HG02981 (cell line): ENCODE results near the gene FKBP2.

Experiments
- ATAC-seq: cut with Tn5 transposase; IDR thresholded peaks from one replicate; pipeline ENCODE4 v1.9.1; 2021; ENCODE audit warnings: mild to moderate bottlenecking, moderate library complexity; ENCODE audit not compliant: unreplicated experiment

Gene FKBP2

DNA sequence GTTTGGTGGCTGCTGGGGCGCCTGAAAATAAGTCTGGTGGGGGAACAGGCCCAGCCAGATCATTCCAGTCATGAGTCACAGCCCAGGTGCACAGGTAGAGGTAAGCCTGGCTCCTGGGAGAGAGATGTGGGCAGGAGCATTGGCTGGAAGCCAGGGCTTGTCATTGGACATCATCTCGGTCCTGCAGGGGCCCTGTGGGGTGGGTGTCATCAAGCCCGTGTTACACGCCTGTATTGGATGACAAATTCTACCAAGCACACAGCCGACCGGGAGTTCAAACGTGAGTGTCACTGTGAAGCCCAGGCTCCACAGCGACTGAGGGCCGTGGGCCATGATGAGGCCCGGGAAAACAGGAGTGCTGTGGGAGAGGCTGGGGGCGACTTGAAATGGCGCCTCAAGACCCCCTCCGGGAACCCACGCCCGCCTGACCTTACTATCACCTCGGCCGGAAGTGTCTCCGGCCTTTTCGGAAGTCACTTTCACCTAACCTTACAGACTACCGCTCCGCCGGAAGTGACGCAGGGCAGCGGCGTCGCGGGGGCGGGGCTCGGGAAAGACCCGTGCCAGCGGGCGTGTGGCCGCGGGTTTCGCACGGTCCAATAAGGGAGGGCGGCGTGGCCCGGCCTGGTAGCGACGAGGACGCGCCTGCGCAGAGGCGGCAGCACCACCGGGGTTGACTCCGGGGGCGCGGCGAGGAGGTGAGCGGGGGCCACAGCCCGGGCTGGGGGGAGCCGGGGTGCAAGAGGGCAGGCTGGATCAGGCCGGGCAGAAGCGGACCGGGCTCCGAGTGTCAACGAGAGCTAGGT, at the start of gene FKBP2:
TSS of gene FKBP2 (plus strand) at position 661 of the 806 bp plus-strand sequence. CDS start 1,293 bp downstream, outside the sequence.
- ATAC-seq, result peak; percentile 47

DNA sequence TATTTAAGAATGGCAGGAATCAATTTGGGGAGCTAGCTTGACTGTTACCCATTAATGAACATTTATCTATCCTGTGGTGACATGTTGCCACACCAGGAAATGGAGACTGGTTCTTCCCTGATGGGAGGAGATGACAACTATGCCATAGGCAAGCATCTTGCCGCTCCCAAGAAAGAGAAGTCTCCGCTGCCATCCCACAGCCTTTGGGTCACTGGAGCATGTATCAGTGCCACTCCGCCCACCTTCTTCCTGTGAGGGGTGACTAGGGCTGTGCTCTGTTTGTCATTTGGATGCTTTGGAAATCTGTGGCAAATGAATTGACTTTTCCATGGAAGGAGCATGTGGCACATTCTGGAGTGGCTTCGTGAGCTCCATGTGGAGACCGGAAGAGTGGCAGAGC, 48.5 kb upstream of the FKBP2 start:
- no peak for ATAC-seq

DNA sequence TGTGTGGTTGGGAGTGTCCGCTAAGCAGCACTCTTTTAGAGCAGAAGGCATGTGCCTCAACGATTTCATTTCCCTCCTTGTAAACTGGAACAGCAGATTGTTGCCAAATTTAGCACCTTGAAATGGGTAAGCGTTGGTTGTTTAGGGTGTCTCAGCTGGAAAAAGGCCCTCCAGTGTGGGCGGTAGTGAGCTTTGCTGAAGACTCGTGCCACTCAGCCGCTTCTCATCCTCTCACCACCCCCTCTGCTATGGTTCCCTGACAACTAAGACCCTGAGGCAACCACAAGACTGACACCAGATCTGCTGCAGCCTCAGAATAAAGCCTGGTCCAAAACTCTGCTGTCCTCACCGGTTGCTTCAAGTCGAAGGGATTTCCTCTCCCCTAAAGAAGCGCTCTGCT, 44.3 kb upstream of the FKBP2 start:
- no peak for ATAC-seq

DNA sequence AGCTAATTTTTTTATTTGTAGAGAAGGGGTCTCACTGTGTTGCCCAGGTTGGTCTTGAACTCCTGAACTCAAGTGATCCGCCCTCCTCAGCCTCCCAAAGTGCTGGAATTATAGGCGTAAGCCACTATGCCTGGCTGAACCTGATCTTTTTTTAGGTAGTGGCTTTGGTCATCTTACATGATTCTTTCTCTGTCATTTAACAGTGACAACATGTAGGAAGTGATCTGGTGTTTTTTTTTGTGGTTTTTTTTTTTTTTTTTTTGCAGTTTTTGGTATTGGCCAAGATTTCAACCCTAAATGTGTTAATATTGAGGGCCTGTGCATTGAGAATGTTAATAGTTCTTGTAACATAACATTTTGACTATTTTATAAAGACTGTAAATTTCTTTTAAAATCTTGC, 42.4 kb upstream of the FKBP2 start:
- no peak for ATAC-seq

DNA sequence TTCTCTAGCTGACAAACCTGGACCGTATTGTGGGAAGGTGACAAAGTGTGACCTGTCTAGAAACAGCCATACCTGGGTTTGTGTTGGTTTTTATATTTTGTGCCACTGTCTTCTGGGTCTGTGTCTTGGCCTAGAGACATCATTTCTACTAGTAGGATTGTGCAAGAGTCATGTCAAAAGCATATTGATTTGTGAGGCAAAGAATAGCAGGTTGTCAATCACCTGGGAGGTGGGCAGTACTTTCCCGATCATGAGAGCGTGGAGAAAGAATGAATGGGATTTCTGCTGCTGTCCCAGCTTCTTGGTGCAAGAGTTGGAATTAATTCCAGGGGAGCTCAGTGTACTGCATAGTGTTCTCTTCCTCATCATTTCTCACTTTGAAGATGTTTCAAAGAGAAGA, 39.4 kb upstream of the FKBP2 start:
- ATAC-seq, result no peak

DNA sequence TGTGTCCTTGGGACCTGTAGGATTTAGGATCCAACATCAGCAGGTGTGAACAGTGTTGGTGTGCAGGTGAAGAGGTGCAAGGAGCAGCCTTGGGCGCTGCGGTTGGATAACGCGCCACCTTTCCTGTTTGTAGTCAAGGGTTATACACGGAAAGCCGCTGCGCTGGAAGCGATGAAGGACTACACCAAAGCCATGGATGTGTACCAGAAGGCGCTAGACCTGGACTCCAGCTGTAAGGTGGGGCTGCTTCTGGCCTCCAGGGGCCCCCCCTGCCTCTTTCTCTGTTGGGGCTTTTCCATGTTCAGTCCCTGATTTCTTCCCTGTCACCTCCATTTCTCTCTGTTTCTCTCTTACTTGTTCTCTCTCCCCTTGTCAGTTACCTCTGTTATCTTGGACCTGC, 37.9 kb upstream of the FKBP2 start:
- no peak for ATAC-seq

DNA sequence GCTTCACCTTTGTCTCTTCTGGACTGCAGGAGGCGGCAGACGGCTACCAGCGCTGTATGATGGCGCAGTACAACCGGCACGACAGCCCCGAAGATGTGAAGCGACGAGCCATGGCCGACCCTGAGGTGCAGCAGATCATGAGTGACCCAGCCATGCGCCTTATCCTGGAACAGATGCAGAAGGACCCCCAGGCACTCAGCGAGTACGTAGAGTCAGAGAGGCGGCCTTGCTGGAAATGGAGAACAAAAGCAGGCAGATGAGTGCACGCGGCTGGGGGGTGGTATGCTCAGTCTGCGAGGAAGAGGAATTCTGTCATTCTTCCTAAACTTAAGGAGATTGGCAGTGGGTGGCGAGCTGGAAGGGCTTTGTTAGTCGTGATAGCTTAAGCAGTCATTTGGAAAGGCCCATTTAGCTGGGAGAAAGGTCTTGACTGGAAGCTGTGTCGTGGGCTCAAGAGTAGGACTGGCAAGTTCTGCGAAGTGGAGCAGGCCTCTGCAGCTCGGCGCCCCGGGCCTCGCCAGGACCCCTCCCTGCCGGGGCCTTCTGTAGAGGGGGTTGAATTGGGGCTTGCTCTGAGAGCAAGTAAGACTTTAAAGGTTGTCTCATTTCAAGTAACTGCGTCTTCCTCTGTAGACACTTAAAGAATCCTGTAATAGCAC, 37.3 kb upstream of the FKBP2 start:
- no peak for ATAC-seq

DNA sequence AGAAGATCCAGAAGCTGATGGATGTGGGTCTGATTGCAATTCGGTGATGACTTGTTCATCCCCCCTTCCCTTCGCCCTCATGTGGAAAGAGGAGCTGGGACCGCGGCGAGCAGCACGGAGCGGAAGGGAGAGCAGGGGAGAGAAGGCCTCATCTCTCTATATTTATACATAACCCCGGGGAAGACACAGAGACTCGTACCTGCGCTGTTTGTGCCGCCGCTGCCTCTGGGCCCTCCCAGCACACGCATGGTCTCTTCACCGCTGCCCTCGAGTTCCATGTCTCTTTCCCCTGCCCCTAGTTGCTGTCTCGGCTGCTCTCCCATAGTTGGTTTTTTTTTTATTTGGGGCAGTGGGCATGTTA, 36.8 kb upstream of the FKBP2 start:
- no peak for ATAC-seq

DNA sequence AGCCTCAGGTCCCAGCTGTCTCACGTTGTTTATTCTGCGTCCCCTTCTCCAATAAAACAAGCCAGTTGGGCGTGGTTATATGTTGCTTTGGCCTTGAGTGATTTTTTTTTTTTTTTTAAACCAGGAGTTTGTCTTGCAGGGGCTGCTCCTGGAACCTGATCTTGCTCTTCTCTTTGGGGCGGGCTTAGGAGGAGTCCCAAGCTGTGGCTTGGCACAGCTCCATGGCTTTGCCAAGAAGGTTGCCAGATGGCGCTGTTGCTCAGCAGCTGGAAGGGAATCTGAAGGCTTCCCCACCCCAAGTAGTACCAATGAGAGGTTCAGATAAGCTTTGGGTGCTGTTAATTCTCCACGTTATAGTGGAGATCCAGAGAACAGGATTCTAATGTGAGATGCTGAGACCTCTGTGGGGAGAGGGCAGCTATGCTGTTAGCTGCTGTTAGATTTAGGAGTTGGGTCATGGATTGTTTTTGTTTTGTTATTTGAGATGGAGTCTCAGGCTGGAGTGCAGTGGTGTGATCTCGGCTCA, 36.4 kb upstream of the FKBP2 start:
- no peak for ATAC-seq

DNA sequence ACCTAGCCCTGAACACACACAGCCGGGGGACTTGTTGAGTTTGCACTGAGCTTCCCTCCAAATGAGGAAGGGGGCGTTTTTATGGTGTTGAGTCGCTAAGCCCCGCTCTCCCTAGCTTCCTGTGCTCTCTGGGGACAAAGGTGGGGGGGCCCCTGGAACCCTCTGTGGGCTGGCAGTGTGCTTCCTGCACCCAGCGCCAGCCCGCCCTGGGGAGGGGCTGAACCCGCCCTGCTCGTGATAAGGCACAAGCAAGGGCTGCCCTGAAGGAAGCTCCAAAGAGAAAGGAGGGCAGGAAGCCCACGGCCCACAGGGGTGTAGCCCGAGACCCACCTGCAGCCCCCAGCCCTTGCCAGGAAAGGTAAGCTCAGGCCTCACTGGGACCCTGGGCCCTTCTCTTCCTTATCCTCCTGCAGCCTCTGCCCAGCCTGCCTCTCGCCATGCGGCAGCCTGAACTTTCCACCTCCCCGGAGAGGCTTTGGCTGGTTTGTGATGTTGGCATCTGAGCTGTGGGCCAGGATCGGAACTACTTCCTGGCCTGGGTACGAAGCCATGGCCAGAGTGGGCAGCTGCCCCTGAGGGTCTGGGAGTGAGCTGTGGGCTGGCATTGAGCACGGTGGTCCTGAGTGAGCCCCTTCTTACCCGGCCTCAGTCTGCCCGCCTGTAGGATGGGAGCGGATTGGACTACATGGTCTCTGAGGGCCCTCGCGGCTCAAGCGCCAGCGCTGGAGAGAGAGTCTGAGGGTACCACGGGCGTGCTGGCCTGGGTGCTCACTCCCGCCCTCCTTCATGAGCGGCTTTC, 34.2 kb upstream of the FKBP2 start, which contains the start of gene FERMT3:
TSS of gene FERMT3 (plus strand) at position 265 of the 799 bp plus-strand sequence. CDS start 644 bp downstream, outside the sequence.
- ATAC-seq, result no peak

DNA sequence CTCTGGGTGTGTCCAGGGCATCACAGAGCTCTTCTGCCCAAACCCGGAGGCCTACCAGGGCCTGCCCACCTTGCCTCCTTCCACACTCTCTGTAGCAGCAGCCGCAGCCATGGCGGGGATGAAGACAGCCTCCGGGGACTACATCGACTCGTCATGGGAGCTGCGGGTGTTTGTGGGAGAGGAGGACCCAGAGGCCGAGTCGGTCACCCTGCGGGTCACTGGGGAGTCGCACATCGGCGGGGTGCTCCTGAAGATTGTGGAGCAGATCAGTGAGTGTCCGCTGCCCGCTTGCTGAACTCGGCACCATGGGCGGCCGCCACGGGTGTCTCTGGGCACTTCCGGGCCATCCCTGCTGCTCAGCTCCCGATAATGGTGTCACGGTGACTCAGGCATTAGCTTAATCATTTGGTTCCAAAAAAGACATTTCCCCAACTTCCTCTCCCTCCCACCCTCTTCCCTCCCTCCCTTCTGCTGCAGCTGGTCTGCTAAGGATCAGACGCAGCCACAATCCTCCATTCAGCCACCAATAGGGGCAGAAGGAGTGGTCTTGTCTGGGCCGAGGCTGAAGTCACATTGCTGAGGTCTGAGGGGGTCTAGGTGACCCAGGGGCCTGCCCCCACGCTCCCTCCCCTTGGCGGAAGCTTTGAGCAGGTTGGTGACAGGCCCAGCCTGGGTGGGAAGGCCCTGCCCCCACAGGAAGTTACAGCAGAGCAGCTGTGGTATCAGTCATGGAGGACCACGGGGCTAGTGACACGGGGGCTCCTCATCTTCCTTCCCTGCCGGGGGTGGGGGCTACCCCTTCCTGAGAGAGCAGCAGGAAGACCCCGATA, 33.4 kb upstream of the FKBP2 start:
- ATAC-seq, result peak; percentile 52

DNA sequence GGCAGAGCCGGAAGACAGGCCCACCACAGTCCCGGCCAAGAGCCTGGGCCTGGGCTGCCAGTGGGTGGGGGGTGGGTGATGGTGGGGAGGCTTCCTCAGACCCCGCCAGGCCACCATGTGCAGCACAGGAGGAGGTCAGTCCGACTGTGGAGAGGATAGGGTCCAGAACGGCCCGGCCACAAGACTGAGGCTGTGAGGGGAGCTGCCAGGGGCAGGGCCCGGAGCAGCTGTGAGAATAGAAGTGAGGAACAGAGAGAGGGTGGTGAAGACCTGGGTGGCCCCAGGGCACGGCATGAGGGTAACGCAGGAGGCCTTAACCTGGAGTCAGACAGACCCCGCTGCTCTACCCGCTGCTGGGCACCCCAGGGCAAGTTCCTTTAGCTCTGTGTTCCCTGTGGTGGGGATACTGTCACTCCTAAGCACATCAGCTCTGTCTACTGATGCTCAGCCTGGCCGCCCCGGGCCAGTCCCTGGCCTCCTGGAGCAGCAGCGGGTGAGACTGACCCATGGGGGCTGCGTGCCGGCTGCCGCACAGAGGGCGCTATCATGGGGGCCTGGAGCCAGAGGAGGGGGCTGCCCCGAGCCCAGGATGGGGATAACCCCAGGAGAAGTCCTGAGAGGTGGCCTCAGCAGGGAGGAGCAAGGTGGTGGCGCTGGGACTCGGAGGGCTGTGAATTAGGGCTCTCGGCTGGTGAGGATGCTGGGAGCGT, 32.7 kb upstream of the FKBP2 start:
- ATAC-seq, result no peak

DNA sequence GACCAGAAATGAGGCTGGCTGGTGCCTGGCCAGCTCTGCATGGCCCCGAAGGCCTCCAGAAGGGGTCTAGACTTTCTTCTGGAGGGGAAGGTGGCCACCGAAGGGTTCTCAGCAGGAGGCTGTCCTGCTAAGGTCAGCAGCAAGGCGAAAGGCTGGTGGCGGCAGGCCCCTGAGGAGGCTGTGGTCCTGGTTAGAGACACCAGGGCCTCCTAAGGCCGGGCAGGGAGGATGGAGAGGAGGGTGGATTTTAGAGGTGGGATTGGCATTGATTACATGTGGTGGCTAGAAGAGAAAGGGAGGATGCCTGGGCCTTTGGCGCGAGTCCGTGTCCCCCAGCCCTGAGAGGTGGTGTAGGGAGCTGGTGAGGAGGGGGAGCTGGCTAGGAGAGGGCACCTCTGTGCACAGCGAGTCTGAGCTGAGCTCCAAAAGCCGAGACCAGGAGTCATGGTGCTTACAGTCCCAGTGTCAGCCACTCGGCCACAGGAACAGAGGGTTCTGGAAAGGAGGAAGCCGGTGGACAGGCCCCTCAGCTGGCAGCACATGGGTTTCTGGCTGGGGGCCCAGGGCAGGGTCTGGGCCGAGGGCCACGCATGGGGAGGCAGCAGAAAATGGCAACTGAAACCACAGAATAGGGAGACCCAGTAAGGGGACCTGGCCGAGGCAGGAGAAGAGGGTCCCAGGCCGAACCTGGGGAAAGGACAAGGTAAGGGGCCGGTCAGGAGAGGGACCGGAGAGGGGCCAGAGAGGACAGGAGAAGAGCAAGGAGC, 31.9 kb upstream of the FKBP2 start:
- no peak for ATAC-seq

DNA sequence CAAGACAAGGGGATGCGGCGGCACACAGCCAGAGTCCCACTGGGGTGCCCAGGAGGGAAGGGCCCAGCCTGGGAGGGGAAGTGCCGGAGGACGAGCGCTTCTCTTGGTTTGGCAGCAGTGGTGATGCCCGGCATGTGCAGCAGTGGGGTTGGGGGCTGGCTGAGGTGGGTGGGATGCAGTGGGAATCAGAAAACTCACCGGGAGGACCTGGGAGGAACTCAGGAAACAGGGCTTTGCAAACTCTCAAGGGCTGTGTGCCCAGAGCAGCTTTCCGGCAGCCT, 31.4 kb upstream of the FKBP2 start:
- no peak for ATAC-seq

DNA sequence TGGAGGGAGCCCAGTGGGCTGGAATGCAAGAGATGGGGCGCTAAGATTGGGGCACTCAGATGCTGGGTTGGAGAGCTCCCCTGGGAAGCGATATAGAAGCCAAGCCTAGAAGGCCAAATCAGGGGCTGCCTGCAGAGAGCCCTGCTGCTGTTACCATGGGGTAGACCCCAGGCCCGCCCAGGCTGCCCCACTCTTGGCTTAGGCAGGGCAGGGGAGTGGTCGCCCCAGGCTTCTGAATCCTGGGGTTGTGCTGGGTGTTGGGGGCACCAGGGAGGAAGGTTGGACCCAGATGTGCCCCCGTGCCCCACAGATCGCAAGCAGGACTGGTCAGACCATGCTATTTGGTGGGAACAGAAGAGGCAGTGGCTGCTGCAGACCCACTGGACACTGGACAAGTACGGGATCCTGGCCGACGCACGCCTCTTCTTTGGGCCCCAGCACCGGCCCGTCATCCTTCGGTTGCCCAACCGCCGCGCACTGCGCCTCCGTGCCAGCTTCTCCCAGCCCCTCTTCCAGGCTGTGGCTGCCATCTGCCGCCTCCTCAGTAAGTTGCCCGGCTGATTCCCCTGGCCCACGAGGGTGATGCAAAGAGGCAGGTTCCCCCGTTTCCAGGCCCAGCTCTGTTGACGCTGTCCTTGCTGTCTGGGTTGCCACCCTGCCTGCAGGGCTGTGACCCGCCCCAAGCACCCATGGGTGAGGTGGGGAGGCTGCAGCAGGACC, 30.4 kb upstream of the FKBP2 start:
- ATAC-seq, result no peak

DNA sequence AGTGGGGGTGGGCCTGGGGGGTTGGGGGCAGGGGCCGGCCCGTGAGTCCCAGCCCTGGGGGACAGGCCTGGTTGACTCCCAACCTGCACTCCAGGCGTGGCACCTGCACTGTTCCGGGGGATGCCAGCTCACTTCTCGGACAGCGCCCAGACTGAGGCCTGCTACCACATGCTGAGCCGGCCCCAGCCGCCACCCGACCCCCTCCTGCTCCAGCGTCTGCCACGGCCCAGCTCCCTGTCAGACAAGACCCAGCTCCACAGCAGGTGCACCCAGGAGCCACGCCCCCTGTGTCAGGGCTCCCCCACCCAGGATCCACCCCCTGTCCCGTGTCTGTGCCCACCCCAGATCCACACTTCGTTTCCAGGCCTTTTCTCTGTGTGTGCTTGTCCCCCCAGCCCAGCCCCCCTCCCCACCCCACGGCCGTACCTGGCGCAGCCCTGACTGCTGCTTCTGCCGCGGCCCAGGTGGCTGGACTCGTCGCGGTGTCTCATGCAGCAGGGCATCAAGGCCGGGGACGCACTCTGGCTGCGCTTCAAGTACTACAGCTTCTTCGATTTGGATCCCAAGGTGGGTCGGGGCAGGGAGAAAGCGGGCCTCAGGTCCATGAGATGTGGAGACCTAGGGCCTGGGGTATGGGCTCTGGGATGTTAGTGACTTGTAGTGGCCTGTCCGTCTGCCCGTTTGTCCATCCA, 29.6 kb upstream of the FKBP2 start:
- no peak for ATAC-seq

DNA sequence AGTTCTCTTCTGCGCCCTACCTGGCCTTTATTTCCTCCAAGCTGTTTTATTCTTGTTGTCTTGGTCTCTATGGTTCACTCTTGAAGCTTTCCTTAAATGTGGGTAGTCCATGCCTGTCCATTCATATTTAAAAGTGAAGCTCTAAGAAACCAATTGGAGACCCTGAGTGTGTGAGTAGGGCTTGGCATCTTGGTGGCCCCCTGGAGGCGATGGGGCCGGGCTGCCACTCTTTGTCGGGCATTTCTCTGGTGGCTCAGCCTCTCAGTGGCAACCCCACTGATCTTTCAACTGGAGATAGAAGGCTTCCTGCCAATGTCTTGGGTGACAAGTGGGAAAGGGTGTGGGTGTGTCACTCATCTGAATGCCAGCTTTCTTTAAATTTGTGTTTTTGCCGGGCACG, 24.0 kb upstream of the FKBP2 start:
- no peak for ATAC-seq
